Stimulated activated CD4-positive, alpha-beta T cell treated with anti-CD3 and anti-CD28 coated beads, Interleukin-1b, Interleukin-23, amount 100 ng/mL, for 24 hours (primary cell): ENCODE data around the gene HPSE2.

ENCODE experiments used
- DNase-seq, 4 experiments: peaks; one replicate each; pipeline ENCODE4 v3.0.0-alpha.2; 2020; ENCODE audit warnings: low read depth in 4 of 4, low spot score in 1 of 4

The HPSE2 gene

GRCh38 chr10:98628206-98628605 lies 607.4 kb downstream of the HPSE2 start:
- DNase-seq: no peak

GRCh38 chr10:98627711-98628110 lies 607.9 kb downstream of the HPSE2 start:
- no peak for DNase-seq

DNA sequence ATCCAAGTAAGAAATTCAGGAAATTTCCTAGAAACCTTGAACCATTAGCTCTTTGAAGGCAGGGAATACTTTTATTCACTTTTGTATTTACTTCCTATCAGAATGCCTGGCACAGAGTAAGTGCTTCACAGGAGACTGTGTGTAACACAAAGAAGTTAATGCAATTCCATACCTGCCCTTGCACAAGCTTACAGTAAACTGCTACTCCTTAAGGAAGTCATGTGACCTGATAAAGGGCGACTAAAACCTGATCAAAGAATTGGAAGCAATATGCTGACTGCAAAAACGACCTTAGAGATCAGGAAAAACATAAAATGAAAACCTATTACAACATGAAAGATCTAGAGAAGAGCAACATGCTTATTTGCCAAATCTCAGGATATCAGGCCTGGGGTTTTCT lies 610.7 kb downstream of the HPSE2 start:
- no peak for DNase-seq

DNA sequence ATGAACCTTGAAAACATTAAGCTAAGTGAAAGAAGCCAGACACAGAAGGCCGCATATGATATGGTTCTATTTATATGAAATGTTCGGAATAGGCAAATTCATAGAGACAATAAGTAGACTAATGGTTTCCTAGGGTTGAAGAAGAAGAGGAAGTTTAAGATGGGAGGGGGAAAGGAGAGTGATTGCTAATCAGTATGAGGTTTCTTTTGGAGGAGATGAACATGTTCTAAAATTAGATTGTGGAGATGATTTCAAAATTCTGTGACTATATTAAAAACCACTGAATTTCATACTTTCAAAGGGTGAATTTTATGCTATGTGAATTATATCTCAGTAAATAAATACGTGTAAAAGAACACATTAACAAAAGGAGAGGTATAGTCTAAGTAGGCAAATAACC lies 612.5 kb downstream of the HPSE2 start:
- DNase-seq: no peak

DNA sequence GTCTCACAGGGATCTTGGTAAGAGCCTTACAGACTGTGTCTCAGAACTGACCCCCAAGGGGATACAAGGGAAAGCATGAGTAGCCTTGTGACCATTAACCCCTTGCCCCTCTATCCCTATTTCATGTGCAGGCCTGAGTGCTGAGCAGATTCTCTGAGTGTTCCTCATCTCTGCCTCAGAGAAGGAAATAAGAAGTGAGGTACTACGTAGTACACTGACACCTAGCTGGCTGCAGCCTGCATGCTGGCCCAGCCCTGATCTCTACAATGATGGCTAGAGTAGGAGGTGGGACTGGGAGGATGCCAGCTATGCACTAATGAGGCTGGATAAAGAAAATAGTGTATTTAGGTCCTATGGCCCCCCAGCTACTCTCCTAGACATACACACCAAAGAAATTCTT lies 614.0 kb downstream of the HPSE2 start:
- DNase-seq: no peak

DNA sequence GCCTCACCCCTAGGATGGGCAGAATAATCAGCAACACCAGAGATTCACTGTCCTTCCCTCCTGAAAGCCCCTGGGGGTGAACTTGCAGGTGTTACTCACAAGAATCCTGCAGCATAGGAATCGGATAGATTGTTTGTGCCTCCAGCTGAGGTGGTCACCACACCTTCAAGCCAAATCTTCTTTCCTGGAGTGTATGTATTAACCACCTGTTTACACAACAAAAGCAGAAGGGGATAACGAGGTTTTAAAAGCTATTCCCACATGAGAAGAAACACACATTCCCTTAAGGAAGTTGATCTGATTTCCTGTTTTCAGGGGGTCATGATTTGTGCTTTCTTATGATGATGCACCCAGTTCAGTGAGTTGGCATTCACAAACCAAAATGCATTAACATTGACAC lies 615.1 kb downstream of the HPSE2 start:
- DNase-seq: no peak

- DNase-seq: no peak
Measured at GRCh38 chr10:98619446-98619845, 616.2 kb downstream of the HPSE2 start.

DNA sequence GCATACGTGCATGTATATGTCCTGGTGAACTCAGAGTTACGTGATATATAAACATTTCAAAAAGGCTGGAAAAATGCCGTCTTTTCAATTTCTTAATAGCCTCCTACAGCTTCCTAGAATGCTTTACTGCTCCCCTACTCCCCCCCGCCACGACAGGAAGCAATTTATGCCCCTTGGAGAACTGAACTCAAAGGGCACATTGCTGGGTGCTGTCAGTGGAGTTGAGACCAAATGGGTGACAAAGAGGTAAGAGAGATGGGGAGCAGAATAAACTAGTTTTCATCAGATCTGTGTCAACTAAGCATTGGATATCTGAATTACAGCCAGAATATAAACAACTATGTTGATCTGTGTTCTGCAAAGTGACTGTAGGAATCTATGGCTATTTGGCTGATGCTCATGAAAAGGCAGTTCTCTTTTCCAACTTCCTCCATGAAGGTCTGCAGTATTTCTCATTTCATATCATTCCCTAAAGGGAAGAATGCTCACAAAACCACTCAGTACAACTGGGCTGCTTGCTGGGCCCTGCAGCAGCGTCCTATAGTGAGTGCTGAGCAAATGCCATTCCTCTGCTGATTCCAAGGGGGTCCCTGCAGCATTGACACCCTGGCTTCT lies 617.6 kb downstream of the HPSE2 start:
- no peak for DNase-seq

- DNase-seq: no peak
Measured at GRCh38 chr10:98613446-98613845, 622.2 kb downstream of the HPSE2 start.

- no peak for DNase-seq
Measured at GRCh38 chr10:98611436-98611835, 624.2 kb downstream of the HPSE2 start.

DNA sequence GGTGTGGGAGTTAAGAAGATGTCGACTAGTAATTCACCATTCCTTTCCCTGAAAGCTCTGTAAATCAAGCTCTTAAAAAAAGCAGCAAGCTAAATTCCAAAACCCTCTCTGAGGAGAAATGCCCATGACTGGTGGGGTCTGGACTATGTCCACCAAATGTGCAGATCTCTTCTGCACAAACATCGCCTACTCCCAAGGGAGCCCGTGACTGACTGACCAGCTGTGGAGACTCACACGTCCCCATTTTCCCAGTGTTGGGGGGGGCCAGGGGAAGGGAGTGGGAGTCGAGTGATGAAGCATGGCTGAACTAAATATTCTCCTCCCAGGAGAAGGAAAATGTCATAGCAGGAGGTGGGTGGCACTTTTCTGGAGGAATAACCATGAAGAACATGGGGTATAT lies 624.8 kb downstream of the HPSE2 start:
- DNase-seq: no peak

- no peak for DNase-seq
Measured at GRCh38 chr10:98610301-98610700, 625.4 kb downstream of the HPSE2 start.

DNA sequence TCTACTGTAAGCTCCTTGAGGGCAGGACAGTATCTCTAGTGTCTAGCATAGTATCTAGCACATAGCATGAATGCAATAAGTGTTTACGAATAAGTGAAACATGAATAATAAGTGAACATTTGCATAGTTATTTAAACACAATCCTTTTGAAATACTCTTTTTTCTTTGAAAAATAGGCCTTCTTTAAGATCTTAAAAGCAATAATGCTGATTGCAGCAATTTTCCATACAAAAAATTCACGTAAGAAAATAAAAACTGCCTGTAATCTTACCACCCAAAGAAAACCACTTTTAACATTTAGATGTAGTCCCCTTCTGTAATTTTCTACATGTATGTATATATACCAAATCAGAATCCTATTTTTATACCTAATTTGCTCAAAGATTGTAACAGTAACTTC lies 626.4 kb downstream of the HPSE2 start:
- no peak for DNase-seq

DNA sequence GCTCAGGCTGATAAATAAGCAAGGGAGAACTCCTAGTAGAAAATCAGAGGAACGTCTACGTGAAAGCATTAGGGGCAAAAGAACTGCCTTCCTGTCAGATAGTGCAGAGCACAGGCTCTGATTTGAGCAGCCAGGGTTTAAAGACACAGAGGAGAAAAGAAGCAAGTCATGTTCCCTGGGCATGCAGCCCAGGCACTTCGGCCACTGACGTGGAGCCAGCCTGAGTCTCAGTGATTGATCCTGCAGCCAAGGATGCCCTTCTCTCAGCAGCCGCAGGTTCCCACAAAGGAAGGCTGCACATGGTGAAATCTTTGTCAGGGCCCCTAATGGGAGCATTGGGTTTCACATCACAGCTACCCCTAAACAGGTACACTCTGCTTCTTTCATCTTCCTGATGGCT lies 627.2 kb downstream of the HPSE2 start:
- DNase-seq: no peak

- no peak for DNase-seq
Measured at GRCh38 chr10:98602224-98602623, 633.4 kb downstream of the HPSE2 start.

- DNase-seq: no peak
Measured at GRCh38 chr10:98599032-98599610, 636.5 kb downstream of the HPSE2 start.

- no peak for DNase-seq
Measured at GRCh38 chr10:98596404-98596803, 639.2 kb downstream of the HPSE2 start.

GRCh38 chr10:98589691-98590090 lies 646.0 kb downstream of the HPSE2 start:
- no peak for DNase-seq

GRCh38 chr10:98589007-98589406 lies 646.6 kb downstream of the HPSE2 start:
- DNase-seq: no peak

GRCh38 chr10:98587156-98587837 lies 648.4 kb downstream of the HPSE2 start:
- no peak for DNase-seq

GRCh38 chr10:98586096-98586495 lies 649.6 kb downstream of the HPSE2 start:
- DNase-seq: no peak

DNA sequence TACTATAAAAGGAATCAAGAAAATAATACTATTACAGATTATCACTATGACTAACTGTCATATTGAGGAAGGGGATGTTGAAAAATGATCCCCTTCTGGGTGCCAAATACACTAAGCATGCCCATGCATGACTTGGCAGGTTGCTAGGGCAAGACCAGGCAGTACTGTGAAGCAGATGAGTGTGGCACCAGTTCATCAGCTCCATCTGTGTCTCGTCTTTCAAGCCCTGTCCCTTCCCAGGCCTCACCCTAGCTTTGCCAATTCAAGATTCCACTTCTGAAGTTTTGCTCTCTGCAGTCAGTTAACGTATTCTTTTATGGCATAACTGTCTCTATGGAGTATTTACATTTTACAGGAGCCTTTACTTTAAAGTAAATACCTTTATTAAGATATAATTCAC lies 653.3 kb downstream of the HPSE2 start:
- no peak for DNase-seq

- no peak for DNase-seq
Measured at GRCh38 chr10:98577578-98577977, 658.1 kb downstream of the HPSE2 start.
